ENCODE results near the gene PSMD8.

The PSMD8 gene

GRCh38 chr19:38433268-38433733 lies 58.9 kb downstream of the PSMD8 start, which contains the start of gene RYR1:
RYR1 (plus strand) TSS chr19:38433691; CDS start chr19:38433830, 139 bp downstream.
- Histone ChIP-seq H4K12ac (ENCODE audit: low read depth, low read length) (no peak within 1 kb of the TSS), H4K91ac (ENCODE audit: low read depth, low read length) (no peak within 1 kb of the TSS), H3K27ac (ENCODE audit: low read depth, low read length) (no peak within 1 kb of the TSS), H3K4me2 (ENCODE audit: low read length) (no peak within 1 kb of the TSS), H4K8ac (ENCODE audit: low read depth, low read length) (no peak within 1 kb of the TSS), H2AK5ac (ENCODE audit: low read length) (no peak within 1 kb of the TSS), H2BK120ac (ENCODE audit: insufficient read depth, low read length, poor library complexity) (no peak within 1 kb of the TSS), H3K4me1 (ENCODE audit: control insufficient read depth in 1 of 2, insufficient read depth in 2 of 2, low read length in 2 of 2) (peaks cover 4 to 10% of the 10 kb centered on the region in 2 experiments), H3K9ac (ENCODE audit: low read length) (no peak within 1 kb of the TSS), H3K4ac (ENCODE audit: low read depth, low read length) (no peak within 1 kb of the TSS), H3K79me2 (ENCODE audit: control insufficient read depth, insufficient read depth, low read length, poor library complexity) (no peaks in the 10 kb centered on the region), H3K18ac (ENCODE audit: low read length) (no peak within 1 kb of the TSS), H3K14ac (ENCODE audit: low read length) (no peak within 1 kb of the TSS), H2BK12ac (ENCODE audit: low read length) (no peak within 1 kb of the TSS), H2BK5ac (ENCODE audit: low read depth, low read length, poor library complexity) (no peak within 1 kb of the TSS), H3K79me1 (ENCODE audit: low read length) (no peaks in the 10 kb centered on the region), H2AFZ (ENCODE audit: insufficient read depth, low read length, poor library complexity) (no peak within 1 kb of the TSS), H3K23ac (ENCODE audit: low read length) (no peak within 1 kb of the TSS), H3K9me3 (ENCODE audit: insufficient read depth, low read depth, low read length) (no peaks in the 10 kb centered on the region), H3K36me3 (ENCODE audit: control insufficient read depth in 1 of 2, insufficient read depth in 2 of 2, low read length in 2 of 2) (no peaks in the 10 kb centered on the region), H3K27me3 (ENCODE audit: insufficient read depth, low read length) (no peaks in the 10 kb centered on the region), H3K4me3 (ENCODE audit: low read depth, low read length) (no peak within 1 kb of the TSS)
- no peak for DNase-seq
- no CpG with 5 or more reads among the region's 20 CpGs for WGBS (ENCODE audit: extremely low coverage, insufficient coverage, insufficient read length)
